Left lobe of liver (tissue), 2 donors: Measurements from ENCODE around the gene USP7. TPM values are rescaled to one million over a fixed set of nuclear protein-coding genes. Genes with fewer than 3 reads are reported as not detected.
"Not testable (repeated sequence)": the region's sequence is repeated elsewhere in the genome, so short reads cannot be mapped to it uniquely, and the experiment has no call there.

Experiments
- ATAC-seq: fragments of 200-7000 bp; cut with Tn5 transposase; one replicate; pipeline ENCODE4 v1.9.1; 2020; ENCODE audit warnings: mild to moderate bottlenecking, moderate library complexity
- DNase-seq: peaks from one replicate; pipeline ENCODE4 v3.0.0-alpha.2; 2020; ENCODE audit warnings: low spot score
- total RNA-seq: library from RNA; stranded (reverse); gene quantifications from one replicate; pipeline ENCODE4 v1.2.1, GENCODE V29; 2021
- donor health status: DM: no; HTN: no; CAD: no; lungs with moderate emphysema.
- donor health status: DM: no; HTN: yes; CAD: no.

The USP7 gene
- total RNA-seq, 1 donor from 2014 or later = 44.3 TPM

- DNase-seq (no peak), ATAC-seq (no peak)
Observed at GRCh38 chr16:8929086-8929748, 34.5 kb downstream of the USP7 start.

GRCh38 chr16:8928467-8928957 is 35.2 kb downstream of the USP7 start:
- DNase-seq (no peak), ATAC-seq (no peak)

GRCh38 chr16:8926827-8927226 is 36.9 kb downstream of the USP7 start:
- no peak for DNase-seq
- no peak for ATAC-seq

GRCh38 chr16:8925455-8925854 is 38.3 kb downstream of the USP7 start:
- no peak for DNase-seq
- ATAC-seq = no peak

- DNase-seq = peak; percentile 89
Observed at GRCh38 chr16:8924214-8924613, 39.5 kb downstream of the USP7 start.

GRCh38 chr16:8923199-8923598 is 40.5 kb downstream of the USP7 start:
- ATAC-seq = no peak
- DNase-seq = no peak

More at GRCh38 chr16:8924214-8924613, 39.5 kb downstream of the USP7 start:
- ATAC-seq = peak; percentile 98

GRCh38 chr16:8921347-8921984 is 42.2 kb downstream of the USP7 start:
- DNase-seq (no peak), ATAC-seq (no peak)

- DNase-seq (no peak), ATAC-seq (no peak)
Observed at GRCh38 chr16:8920645-8921346, 42.9 kb downstream of the USP7 start.

GRCh38 chr16:8919934-8920462 is 43.7 kb downstream of the USP7 start:
- DNase-seq (no peak), ATAC-seq (no peak)

GRCh38 chr16:8919089-8919933 is 44.4 kb downstream of the USP7 start:
- no peak for DNase-seq
- ATAC-seq = no peak

GRCh38 chr16:8917336-8917735 is 46.4 kb downstream of the USP7 start:
- DNase-seq = not testable (repeated sequence)

GRCh38 chr16:8916541-8917225 is 47.0 kb downstream of the USP7 start:
- ATAC-seq (no peak), DNase-seq (no peak)

More at GRCh38 chr16:8917336-8917735, 46.4 kb downstream of the USP7 start:
- ATAC-seq = not testable (repeated sequence)

GRCh38 chr16:8915722-8916301 is 47.9 kb downstream of the USP7 start:
- ATAC-seq (no peak), DNase-seq (no peak)

- no peak for ATAC-seq
Observed at GRCh38 chr16:8914098-8914497, 49.6 kb downstream of the USP7 start.

GRCh38 chr16:8912793-8913192 is 50.9 kb downstream of the USP7 start:
- ATAC-seq = no peak
- no peak for DNase-seq

More at GRCh38 chr16:8914098-8914497, 49.6 kb downstream of the USP7 start:
- DNase-seq = no peak

GRCh38 chr16:8910811-8911210 is 52.9 kb downstream of the USP7 start:
- ATAC-seq (no peak), DNase-seq (no peak)

- ATAC-seq = peak; percentile 8
- DNase-seq = no peak
Observed at GRCh38 chr16:8908810-8909468, 54.8 kb downstream of the USP7 start.

- ATAC-seq = peak; percentile 19
- DNase-seq = no peak
Observed at GRCh38 chr16:8907096-8907495, 56.6 kb downstream of the USP7 start.
